ENCODE measurements around the gene LIN28A.
A peak's percentile ranks its signal among the peaks of the same experiment; 100 is the strongest.

The LIN28A gene

GRCh38 chr1:26434161-26434752, 23.6 kb downstream of the LIN28A start:
- DNase-seq (ENCODE audit: low spot score): no peak

GRCh38 chr1:26438041-26438440, 27.4 kb downstream of the LIN28A start:
- no peak for DNase-seq (ENCODE audit: low spot score)

GRCh38 chr1:26440259-26440658, 29.6 kb downstream of the LIN28A start:
- DNase-seq (ENCODE audit: low spot score): no peak

- DNase-seq (ENCODE audit: low spot score): no peak
These were observed 39.3 kb downstream of the LIN28A start for GRCh38 chr1:26449868-26450267.

GRCh38 chr1:26450908-26451307, 40.3 kb downstream of the LIN28A start:
- no peak for DNase-seq (ENCODE audit: low spot score)

GRCh38 chr1:26452459-26453183, 42.0 kb downstream of the LIN28A start:
- no peak for DNase-seq (ENCODE audit: low spot score)

- DNase-seq (ENCODE audit: low spot score): no peak
These were observed 48.5 kb downstream of the LIN28A start for GRCh38 chr1:26459148-26459547.

- DNase-seq (ENCODE audit: low spot score): no peak
These were observed 49.0 kb downstream of the LIN28A start for GRCh38 chr1:26459573-26460031.

- no peak for DNase-seq (ENCODE audit: low spot score)
These were observed 58.3 kb downstream of the LIN28A start for GRCh38 chr1:26468911-26469310.

- peak; percentile 56 for DNase-seq (ENCODE audit: low spot score)
These were observed 58.9 kb downstream of the LIN28A start for GRCh38 chr1:26469558-26469957.

GRCh38 chr1:26470878-26471497, 60.4 kb downstream of the LIN28A start:
- DNase-seq (ENCODE audit: low spot score): no peak

- DNase-seq (ENCODE audit: low spot score): peak; percentile 89
These were observed 61.1 kb downstream of the LIN28A start for GRCh38 chr1:26471498-26472319.

- peak; percentile 94 for DNase-seq (ENCODE audit: low spot score)
These were observed 61.8 kb downstream of the LIN28A start, which contains the start of gene HMGN2 for GRCh38 chr1:26472320-26472900. Gene HMGN2, plus strand, starts transcription at chr1:26472440. Its CDS starts 173 bp downstream, at chr1:26472613.

GRCh38 chr1:26472901-26473845, 62.6 kb downstream of the LIN28A start:
- peak; percentile 97 for DNase-seq (ENCODE audit: low spot score)

GRCh38 chr1:26474818-26475217, 64.2 kb downstream of the LIN28A start:
- DNase-seq (ENCODE audit: low spot score): no peak

GRCh38 chr1:26475989-26476388, 65.4 kb downstream of the LIN28A start:
- no peak for DNase-seq (ENCODE audit: low spot score)

- no peak for DNase-seq (ENCODE audit: low spot score)
These were observed 66.3 kb downstream of the LIN28A start for GRCh38 chr1:26476958-26477357.

GRCh38 chr1:26477446-26478152, 67.0 kb downstream of the LIN28A start:
- no peak for DNase-seq (ENCODE audit: low spot score)

GRCh38 chr1:26478159-26478558, 67.5 kb downstream of the LIN28A start:
- no peak for DNase-seq (ENCODE audit: low spot score)

- DNase-seq (ENCODE audit: low spot score): no peak
These were observed 68.4 kb downstream of the LIN28A start for GRCh38 chr1:26478988-26479387.
